Loucy (cell line): ENCODE results near the gene SLAMF1.

ENCODE experiments used
- CTCF ChIP-seq: fragments of 200-600 bp; sonication (generic); conservative IDR thresholded peaks from 2 replicates; pipeline ENCODE4 v1.5.1; 2014; ENCODE audit warnings: mild to moderate bottlenecking, antibody characterized with exemption, low read length
- EZH2phosphoT487 ChIP-seq: fragments of 200-600 bp; IDR thresholded peaks from 2 replicates; pipeline ENCODE4 v1.6.1; 2018; ENCODE audit warnings: antibody characterized with exemption, mild to moderate bottlenecking, moderate library complexity, borderline replicate concordance

- TF ChIP-seq CTCF (no peak), EZH2phosphoT487 (no peak)
Measured at GRCh38 chr1:160579216-160579701, 67.6 kb downstream of the SLAMF1 start, which contains the start of gene CD84.
